ENCODE data around the gene LCN6.
"Not testable (repeated sequence)": the region's sequence is repeated elsewhere in the genome, so short reads cannot be mapped to it uniquely, and the experiment has no call there.

Gene LCN6

GRCh38 chr9:136786451-136786850 lies 38.1 kb upstream of the LCN6 start:
- peak; percentile 0 for DNase-seq (ENCODE audit: low spot score)
- TF ChIP-seq CTCF (IDR thresholded peaks at IDR 0.05; ENCODE audit: extremely low read depth, insufficient read depth, missing control alignments) = no peak
- in situ Hi-C loops (cut with MboI; ENCODE audit: low pct_unique_long_range_greater_than_20kb, low sequenced_read_pairs, unreplicated experiment) = no loop called here

DNA sequence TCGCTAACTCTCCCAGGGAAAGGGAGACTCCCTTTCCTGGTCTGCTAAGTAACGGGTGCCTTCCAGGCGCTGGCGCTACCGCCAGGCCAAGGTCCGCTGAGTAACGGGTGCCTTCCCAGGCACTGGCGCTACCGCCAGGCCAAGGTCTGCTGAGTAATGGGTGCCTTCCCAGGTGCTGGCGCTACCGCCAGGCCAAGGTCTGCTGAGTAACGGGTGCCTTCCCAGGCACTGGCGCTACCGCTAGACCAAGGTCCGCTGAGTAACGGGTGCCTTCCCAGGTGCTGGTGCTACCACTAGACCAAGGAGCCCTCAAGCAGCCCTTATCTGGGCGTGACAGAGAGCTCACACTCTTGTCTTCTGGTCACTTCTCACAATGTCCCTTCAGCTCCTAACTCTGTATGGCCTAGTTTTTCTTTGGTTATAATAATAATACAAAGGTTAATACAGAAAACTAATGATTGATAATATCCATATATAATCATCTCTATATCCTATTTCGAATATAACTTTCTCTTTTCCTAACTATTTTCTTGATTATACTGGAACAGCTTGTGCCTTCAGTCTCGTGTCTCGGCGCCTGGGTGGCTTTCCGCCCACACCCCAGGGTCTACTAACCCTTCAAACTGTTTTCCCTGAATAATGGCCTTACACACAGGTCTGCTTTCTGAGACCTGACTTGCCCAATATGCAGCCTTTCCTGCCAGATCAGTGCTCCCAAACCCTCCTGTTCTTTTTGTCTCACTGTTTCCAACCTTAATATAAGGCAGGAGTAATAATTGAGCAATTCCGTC lies 37.4 kb upstream of the LCN6 start:
- DNase-seq (ENCODE audit: low spot score); in situ Hi-C loops (cut with MboI; ENCODE audit: low pct_unique_long_range_greater_than_20kb, low sequenced_read_pairs, unreplicated experiment): not testable (repeated sequence)

DNA sequence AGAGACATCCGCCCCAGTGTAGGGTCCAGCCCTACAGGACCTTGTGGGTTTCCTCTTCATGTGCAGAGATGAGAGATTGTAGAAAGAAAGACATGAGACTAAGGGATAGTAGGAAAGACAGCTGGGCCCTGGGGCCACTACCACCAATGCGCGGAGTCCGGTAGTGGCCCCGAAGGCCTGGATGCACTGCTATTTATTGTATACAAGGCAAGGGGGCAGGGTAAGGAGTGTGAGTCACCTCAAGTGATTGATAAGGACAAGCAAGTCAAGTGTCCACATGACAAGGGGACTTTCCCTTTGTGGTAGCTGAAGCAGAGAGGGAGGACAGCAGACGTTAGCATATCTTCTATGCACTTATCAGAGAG lies 36.7 kb upstream of the LCN6 start:
- in situ Hi-C loops (cut with MboI; ENCODE audit: low pct_unique_long_range_greater_than_20kb, low sequenced_read_pairs, unreplicated experiment) = no loop called here
- peak; percentile 50 for DNase-seq (ENCODE audit: low spot score)
- no peak for TF ChIP-seq CTCF (IDR thresholded peaks at IDR 0.05; ENCODE audit: extremely low read depth, insufficient read depth, missing control alignments)

GRCh38 chr9:136784249-136784996 lies 36.1 kb upstream of the LCN6 start:
- peak; percentile 39 for TF ChIP-seq CTCF (IDR thresholded peaks at IDR 0.05; ENCODE audit: extremely low read depth, insufficient read depth, missing control alignments)
- in situ Hi-C loops (cut with MboI; ENCODE audit: low pct_unique_long_range_greater_than_20kb, low sequenced_read_pairs, unreplicated experiment) = no loop called here
- peak; percentile 45 for DNase-seq (ENCODE audit: low spot score)

DNA sequence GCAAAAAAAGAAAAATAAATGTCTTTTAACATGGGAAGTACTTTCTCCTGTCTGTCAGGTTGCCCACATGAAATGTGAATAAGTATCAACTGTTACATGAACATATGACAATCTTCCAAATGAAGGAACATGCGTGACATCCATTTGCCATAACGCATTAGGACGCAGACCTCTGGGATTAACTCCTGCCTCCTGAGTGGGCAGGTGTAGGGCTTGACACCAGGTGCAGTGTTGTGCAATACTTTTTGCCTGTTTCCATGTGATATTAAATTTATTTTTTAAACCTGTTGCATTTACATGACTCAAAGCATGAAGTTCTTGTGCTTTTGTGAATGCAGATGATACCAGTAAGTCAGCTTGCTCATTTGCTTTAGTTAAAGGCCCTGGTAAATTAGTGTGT lies 34.1 kb upstream of the LCN6 start:
- no peak for TF ChIP-seq CTCF (IDR thresholded peaks at IDR 0.05; ENCODE audit: extremely low read depth, insufficient read depth, missing control alignments)
- DNase-seq (ENCODE audit: low spot score) = no peak
- in situ Hi-C loops (cut with MboI; ENCODE audit: low pct_unique_long_range_greater_than_20kb, low sequenced_read_pairs, unreplicated experiment) = no loop called here

- peak; percentile 0 for DNase-seq (ENCODE audit: low spot score)
- in situ Hi-C loops (cut with MboI; ENCODE audit: low pct_unique_long_range_greater_than_20kb, low sequenced_read_pairs, unreplicated experiment) = loop anchor here (10.0 kb wide), 1 partner anchor 255 kb away; the partner anchor contains the start of gene FUT7
- no peak for TF ChIP-seq CTCF (IDR thresholded peaks at IDR 0.05; ENCODE audit: extremely low read depth, insufficient read depth, missing control alignments)
Measured at GRCh38 chr9:136779808-136780207, 31.5 kb upstream of the LCN6 start.

DNA sequence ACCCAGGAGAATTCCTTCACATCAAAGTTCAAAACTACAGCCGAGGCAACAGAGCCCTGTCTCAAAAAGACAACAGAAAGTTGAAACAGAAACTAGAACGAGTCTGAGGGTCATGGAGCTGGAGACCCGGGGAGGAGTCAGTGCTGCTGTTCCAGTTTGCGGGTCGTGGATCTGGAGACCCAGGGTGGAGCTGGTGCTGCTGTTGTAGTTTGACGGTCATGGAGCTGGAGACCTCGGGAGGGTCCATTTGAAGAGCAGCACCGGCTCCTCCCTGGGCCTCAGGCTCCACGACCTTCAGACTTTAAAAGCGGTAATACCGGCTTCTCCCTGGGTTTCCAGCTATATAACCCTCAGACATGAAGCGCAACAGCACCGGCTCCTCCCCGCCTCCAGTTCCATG lies 29.0 kb upstream of the LCN6 start:
- in situ Hi-C loops (cut with MboI; ENCODE audit: low pct_unique_long_range_greater_than_20kb, low sequenced_read_pairs, unreplicated experiment) = loop anchor here (10.0 kb wide), 1 partner anchor 257 kb away; the partner anchor contains the start of gene FUT7
- peak; percentile 0 for DNase-seq (ENCODE audit: low spot score)
- no peak for TF ChIP-seq CTCF (IDR thresholded peaks at IDR 0.05; ENCODE audit: extremely low read depth, insufficient read depth, missing control alignments)
